ENCODE data around the gene NOS1AP.

DNA sequence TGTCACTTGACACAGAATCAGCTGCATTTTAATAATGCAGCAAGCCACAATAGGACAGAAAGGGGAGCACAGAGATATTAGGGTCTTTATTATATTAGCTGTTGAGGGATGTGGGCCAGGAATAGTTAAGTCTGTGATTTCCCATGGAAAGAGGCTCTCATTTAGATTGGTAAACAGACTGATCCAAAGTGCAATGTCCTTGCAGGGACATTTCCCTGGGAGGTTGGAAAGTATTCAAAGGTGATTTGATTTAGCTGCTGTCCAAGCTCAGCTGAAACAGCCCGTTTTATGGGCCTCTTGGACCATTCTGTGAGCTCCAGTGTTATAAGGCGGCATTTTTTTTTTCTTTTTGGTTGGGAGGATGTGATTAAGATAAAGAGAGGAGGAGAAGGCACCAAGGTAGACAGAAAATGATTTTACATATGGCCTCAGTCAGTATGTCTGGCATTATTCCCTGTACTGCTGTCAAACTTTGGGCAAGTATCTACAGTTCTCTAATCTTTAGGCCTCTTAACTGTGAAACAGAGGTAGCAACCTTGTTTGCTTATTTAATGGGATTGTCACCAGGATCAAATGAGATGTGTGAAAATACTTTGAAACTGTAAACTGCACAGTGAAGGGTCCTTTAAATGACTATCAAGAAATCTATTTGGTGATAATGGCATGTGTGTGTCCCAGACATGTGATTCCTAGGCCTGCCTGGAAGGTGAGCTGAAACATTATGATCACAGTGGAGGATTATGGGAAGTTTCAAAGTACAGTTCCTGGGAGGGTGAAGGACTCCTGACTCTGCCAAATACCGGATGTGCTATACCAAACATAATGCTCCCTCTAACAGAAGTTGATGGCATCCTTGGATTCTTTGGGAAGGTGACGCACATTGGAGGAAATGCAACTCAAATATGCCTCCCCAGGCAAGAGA lies 62.2 kb downstream of the NOS1AP start:
- no peak for TF ChIP-seq FOXA1 (IDR thresholded peaks at IDR 0.05)
- no peak for TF ChIP-seq ARNT (IDR thresholded peaks at IDR 0.05)
- no peak for TF ChIP-seq NFRKB (IDR thresholded peaks at IDR 0.05)
- no peak for TF ChIP-seq ZNF384 (IDR thresholded peaks at IDR 0.05)
- no peak for TF ChIP-seq FOXM1 (IDR thresholded peaks at IDR 0.05; ENCODE audit: borderline replicate concordance)
- TF ChIP-seq ELF4 (IDR thresholded peaks at IDR 0.05) = no peak
- TF ChIP-seq, protein P1, sequence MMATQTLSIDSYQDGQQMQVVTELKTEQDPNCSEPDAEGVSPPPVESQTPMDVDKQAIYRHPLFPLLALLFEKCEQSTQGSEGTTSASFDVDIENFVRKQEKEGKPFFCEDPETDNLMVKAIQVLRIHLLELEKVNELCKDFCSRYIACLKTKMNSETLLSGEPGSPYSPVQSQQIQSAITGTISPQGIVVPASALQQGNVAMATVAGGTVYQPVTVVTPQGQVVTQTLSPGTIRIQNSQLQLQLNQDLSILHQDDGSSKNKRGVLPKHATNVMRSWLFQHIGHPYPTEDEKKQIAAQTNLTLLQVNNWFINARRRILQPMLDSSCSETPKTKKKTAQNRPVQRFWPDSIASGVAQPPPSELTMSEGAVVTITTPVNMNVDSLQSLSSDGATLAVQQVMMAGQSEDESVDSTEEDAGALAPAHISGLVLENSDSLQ (IDR thresholded peaks at IDR 0.05) = no peak
- TF ChIP-seq SP1 (IDR thresholded peaks at IDR 0.05) = no peak
- TF ChIP-seq BHLHE40 (IDR thresholded peaks at IDR 0.05; ENCODE audit: borderline replicate concordance) = no peak
- TF ChIP-seq SUZ12 (IDR thresholded peaks at IDR 0.05) = no peak
- no peak for TF ChIP-seq TARDBP (IDR thresholded peaks at IDR 0.05)
- TF ChIP-seq HDGF (IDR thresholded peaks at IDR 0.05; ENCODE audit: borderline replicate concordance) = no peak
- no peak for TF ChIP-seq CTBP1 (IDR thresholded peaks at IDR 0.05; ENCODE audit: borderline replicate concordance)
- TF ChIP-seq L3MBTL2 (conservative IDR thresholded peaks at IDR 0.05) = no peak
